Cardiac muscle cell (in vitro differentiated cells and primary cell): ENCODE data around the gene ABHD10. TPM values are rescaled to one million over a fixed set of nuclear protein-coding genes. Genes with fewer than 3 reads are reported as not detected.
A peak's percentile ranks its signal among the peaks of the same experiment; 100 is the strongest.

Experiments used
- DNase-seq, 2 donors: peaks; one replicate each; pipeline versions ENCODE4 v3.0.0 to v3.0.0-alpha.2; 2010 to 2017; ENCODE audit warnings: low read depth in 1 of 2, low spot score in 1 of 2
- H3K27ac ChIP-seq: fragments of 200-600 bp; sonication (generic); 2 replicates; pipeline ENCODE4 v1.5.1; 2016
- H3K27me3 ChIP-seq: fragments of 200-600 bp; sonication (generic); 2 replicates; pipeline ENCODE4 v1.6.0; 2016; ENCODE audit warnings: control low read depth
- H3K36me3 ChIP-seq: fragments of 200-600 bp; sonication (generic); 2 replicates; pipeline ENCODE4 v1.5.1; 2016; ENCODE audit warnings: control low read depth
- H3K4me1 ChIP-seq: fragments of 200-600 bp; sonication (generic); 2 replicates; pipeline ENCODE4 v1.8.1; 2017; ENCODE audit warnings: low read depth, mild to moderate bottlenecking, mixed run types
- H3K4me3 ChIP-seq: fragments of 200-600 bp; sonication (generic); 2 replicates; pipeline ENCODE4 v1.5.1; 2016; ENCODE audit warnings: mild to moderate bottlenecking
- H3K9me3 ChIP-seq: fragments of 200-600 bp; sonication (generic); 2 replicates; pipeline ENCODE4 v1.5.1; 2017; ENCODE audit warnings: low read depth, mild to moderate bottlenecking, control low read depth
- polyA plus RNA-seq: library from polyadenylated mRNA; unstranded; fragments of >200 nt; fragmentation: Nextera tagmentation; extraction: Ambion mirVana; gene quantifications from 2 replicates; pipeline ENCODE4 v1.2.1, GENCODE V29; 2016
- total RNA-seq: library from RNA; depleted of rRNA; stranded (reverse); fragments of >200 nt; gene quantifications from 2 replicates; pipeline ENCODE4 v1.2.3, GENCODE V29; 2016
- TF ChIP-seq, protein P1 (sequence below): IDR thresholded peaks from 2 replicates; pipeline ENCODE4 v1.5.1; 2012; ENCODE audit warnings: low read depth, mild to moderate bottlenecking, low read length

Gene ABHD10
- total and polyA plus RNA-seq, 2 experiments from 2014 or later = 22.6 to 37.6 TPM

DNA sequence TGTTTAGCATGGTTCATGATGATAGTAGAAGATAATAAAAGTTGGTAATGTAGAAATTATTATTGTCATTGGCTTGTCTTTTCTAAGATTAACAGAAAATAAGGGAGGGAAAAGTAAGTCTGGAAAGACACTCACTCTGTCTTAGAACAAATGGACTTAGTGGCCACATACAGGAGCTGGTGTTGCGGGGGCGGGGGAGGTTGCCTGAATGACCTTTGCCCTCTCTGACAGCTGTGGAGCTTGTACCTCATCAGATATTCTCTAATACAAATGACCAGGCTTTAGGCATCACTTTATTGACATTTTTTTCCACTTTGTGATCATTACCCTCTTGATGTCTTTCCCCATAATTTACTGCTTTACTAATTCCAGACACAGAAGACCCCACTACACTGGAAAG, 25.8 kb downstream of the ABHD10 start:
- DNase-seq = no peak
- H3K9me3 ChIP-seq = no peaks in the 10 kb centered on the region
- no peaks in the 10 kb centered on the region for H3K4me1 ChIP-seq
- TF ChIP-seq, protein P1, sequence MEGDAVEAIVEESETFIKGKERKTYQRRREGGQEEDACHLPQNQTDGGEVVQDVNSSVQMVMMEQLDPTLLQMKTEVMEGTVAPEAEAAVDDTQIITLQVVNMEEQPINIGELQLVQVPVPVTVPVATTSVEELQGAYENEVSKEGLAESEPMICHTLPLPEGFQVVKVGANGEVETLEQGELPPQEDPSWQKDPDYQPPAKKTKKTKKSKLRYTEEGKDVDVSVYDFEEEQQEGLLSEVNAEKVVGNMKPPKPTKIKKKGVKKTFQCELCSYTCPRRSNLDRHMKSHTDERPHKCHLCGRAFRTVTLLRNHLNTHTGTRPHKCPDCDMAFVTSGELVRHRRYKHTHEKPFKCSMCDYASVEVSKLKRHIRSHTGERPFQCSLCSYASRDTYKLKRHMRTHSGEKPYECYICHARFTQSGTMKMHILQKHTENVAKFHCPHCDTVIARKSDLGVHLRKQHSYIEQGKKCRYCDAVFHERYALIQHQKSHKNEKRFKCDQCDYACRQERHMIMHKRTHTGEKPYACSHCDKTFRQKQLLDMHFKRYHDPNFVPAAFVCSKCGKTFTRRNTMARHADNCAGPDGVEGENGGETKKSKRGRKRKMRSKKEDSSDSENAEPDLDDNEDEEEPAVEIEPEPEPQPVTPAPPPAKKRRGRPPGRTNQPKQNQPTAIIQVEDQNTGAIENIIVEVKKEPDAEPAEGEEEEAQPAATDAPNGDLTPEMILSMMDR = no peak
- H3K27me3 ChIP-seq = peaks cover 42% of the 10 kb centered on the region
- no peak overlapping the region for H3K4me3 ChIP-seq
- no peaks in the 10 kb centered on the region for H3K36me3 ChIP-seq
- no peak overlapping the region for H3K27ac ChIP-seq

- no peak for DNase-seq
- peaks cover 37% of the 10 kb centered on the region for H3K27me3 ChIP-seq
- TF ChIP-seq, protein P1 = no peak
- no peaks in the 10 kb centered on the region for H3K9me3 ChIP-seq
- H3K36me3 ChIP-seq = no peaks in the 10 kb centered on the region
- H3K4me1 ChIP-seq = no peaks in the 10 kb centered on the region
- H3K27ac ChIP-seq = no peak overlapping the region
- no peak overlapping the region for H3K4me3 ChIP-seq
These were observed 26.4 kb downstream of the ABHD10 start for GRCh38 chr3:112005091-112005672.

DNA sequence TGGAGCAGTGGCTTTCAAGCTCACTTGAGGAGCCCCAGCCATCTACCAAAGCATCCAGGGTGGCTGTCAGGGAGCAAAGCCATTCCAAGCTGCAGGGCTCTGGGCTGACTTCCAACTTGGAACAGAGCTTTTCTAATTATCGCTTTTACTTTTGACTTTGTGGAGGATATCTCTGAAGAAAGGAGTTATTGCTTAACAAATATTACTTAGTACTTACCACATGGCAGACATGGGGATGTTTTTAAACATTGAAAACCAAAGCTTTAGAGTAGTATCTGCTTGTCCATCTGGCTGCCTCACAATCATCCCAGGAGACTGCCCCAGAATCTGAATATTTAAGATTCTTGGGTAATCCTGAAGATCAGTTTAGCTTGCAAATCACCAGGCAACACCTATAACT, 28.8 kb downstream of the ABHD10 start:
- Histone ChIP-seq H3K4me1 (peaks cover 10% of the 10 kb centered on the region), H3K9me3 (no peaks in the 10 kb centered on the region), H3K27me3 (peaks cover 20% of the 10 kb centered on the region), H3K27ac (no peak overlapping the region), H3K36me3 (no peaks in the 10 kb centered on the region), H3K4me3 (no peak overlapping the region)
- TF ChIP-seq, protein P1 = no peak
- DNase-seq = peak in 1 of 2 donors; percentile 74

- Histone ChIP-seq H3K27ac (no peak overlapping the region), H3K27me3 (peaks cover 14% of the 10 kb centered on the region), H3K4me3 (no peak overlapping the region), H3K4me1 (peaks cover 11% of the 10 kb centered on the region), H3K9me3 (no peaks in the 10 kb centered on the region), H3K36me3 (no peaks in the 10 kb centered on the region)
- TF ChIP-seq, protein P1 = no peak
- DNase-seq = no peak
These were observed 30.8 kb downstream of the ABHD10 start for GRCh38 chr3:112009670-112010069.

DNA sequence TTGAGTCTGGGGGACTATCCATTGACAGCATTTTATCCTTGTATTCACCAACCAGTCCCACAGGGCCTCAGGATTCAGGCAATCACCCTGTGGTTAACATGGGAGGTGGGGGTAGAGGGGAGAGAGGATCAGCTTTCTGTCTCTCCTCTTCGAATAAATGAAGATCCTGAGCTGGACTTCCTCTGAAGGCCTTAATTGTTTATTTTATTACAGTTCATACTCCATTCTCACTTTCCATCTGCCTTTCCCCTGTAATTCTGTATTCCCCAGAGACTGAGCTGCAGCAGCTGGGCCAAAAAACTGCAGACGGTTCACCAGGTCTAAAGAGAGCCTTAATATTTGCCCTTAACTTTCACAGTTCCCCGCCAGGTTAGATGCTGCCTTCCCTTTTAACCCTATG, 31.8 kb downstream of the ABHD10 start:
- TF ChIP-seq, protein P1 = no peak
- H3K27ac ChIP-seq = no peak overlapping the region
- H3K27me3 ChIP-seq = peaks cover 22% of the 10 kb centered on the region
- H3K4me3 ChIP-seq = no peak overlapping the region
- DNase-seq = peak in 1 of 2 donors; percentile 36
- H3K36me3 ChIP-seq = no peaks in the 10 kb centered on the region
- peaks cover 11% of the 10 kb centered on the region for H3K4me1 ChIP-seq
- H3K9me3 ChIP-seq = no peaks in the 10 kb centered on the region
